ENCODE measurements around the gene PPP4R3A. TPM values are rescaled to one million over a fixed set of nuclear protein-coding genes. Genes with fewer than 3 reads are reported as not detected.

PPP4R3A gene
- total RNA-seq, 4 donors from 2014 or later = 48.3 to 91.9 (median 71.5) TPM

DNA sequence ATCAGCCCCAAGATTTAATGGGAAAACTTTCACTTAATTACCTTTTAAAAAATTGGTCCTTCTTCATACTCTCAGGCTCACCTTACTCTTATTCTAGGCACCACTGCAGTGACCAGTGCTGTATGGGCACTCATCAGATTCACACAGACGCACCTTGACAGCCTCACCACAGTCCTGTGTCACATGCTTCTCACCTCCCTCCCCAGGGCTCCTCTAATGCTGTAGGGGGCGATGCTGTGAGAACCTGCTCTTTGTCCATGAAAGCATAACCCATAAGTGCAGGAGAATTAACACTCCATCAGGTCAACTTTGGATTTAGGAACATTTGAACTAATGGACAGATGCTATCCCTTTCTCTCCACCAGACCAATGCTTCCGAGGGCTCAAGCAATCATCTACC lies 13.9 kb upstream of the PPP4R3A start:
- Histone ChIP-seq H3K4me1 (no peaks in the 10 kb centered on the region), H3K27ac (no peak overlapping the region), H3K27me3 (no peaks in the 10 kb centered on the region), H3K4me3 (no peak overlapping the region), H3K36me3 (no peaks in the 10 kb centered on the region), H3K9me3 (peaks cover 0 to 4% (median 0%) of the 10 kb centered on the region in 3 donors)
- no peak for TF ChIP-seq POLR2A (IDR thresholded peaks at IDR 0.05)
- TF ChIP-seq, protein P1, sequence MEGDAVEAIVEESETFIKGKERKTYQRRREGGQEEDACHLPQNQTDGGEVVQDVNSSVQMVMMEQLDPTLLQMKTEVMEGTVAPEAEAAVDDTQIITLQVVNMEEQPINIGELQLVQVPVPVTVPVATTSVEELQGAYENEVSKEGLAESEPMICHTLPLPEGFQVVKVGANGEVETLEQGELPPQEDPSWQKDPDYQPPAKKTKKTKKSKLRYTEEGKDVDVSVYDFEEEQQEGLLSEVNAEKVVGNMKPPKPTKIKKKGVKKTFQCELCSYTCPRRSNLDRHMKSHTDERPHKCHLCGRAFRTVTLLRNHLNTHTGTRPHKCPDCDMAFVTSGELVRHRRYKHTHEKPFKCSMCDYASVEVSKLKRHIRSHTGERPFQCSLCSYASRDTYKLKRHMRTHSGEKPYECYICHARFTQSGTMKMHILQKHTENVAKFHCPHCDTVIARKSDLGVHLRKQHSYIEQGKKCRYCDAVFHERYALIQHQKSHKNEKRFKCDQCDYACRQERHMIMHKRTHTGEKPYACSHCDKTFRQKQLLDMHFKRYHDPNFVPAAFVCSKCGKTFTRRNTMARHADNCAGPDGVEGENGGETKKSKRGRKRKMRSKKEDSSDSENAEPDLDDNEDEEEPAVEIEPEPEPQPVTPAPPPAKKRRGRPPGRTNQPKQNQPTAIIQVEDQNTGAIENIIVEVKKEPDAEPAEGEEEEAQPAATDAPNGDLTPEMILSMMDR (IDR thresholded peaks at IDR 0.05) = no peak
- no peak for DNase-seq
- WGBS, 2 donors = 86 to 88% methylated on average over 3 of the region's 3 CpGs
- intact Hi-C loops (cut with DNase I) = no loop called here

GRCh38 chr14:91521061-91521640 lies 11.0 kb upstream of the PPP4R3A start:
- no peaks in the 10 kb centered on the region for H3K36me3 ChIP-seq
- peaks cover 0 to 4% (median 0%) of the 10 kb centered on the region in 3 donors for H3K9me3 ChIP-seq
- H3K4me1 ChIP-seq = no peaks in the 10 kb centered on the region
- H3K4me3 ChIP-seq = no peak overlapping the region
- no peaks in the 10 kb centered on the region for H3K27me3 ChIP-seq
- intact Hi-C loops (cut with DNase I) = no loop called here
- TF ChIP-seq, protein P1 (IDR thresholded peaks at IDR 0.05) = no peak
- no peak for TF ChIP-seq POLR2A (IDR thresholded peaks at IDR 0.05)
- no peak overlapping the region for H3K27ac ChIP-seq
- no peak for DNase-seq

DNA sequence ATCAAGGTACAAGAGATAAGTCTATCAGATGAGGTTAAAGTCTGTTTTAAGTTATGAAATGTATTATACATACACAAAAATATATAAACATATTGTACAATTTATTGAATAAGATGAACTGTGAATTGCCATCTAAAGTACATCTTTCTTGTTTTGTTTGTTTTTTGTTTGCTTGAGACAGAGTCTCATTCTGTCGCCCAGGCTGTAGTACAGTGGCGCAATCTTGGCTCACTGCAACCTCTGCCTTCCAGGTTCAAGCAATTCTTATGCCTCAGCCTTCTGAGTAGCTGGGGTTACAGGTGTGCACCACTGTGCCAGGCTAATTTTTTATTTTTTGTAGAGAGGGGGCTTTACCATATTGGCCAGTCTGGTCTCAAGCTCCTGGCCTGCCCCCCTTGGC lies 10.0 kb upstream of the PPP4R3A start:
- no peaks in the 10 kb centered on the region for H3K27me3 ChIP-seq
- 80 to 83% methylated on average over 2 of the region's 2 CpGs for WGBS, 2 donors
- no peak overlapping the region for H3K4me3 ChIP-seq
- H3K36me3 ChIP-seq = no peaks in the 10 kb centered on the region
- peaks cover 0 to 4% (median 0%) of the 10 kb centered on the region in 3 donors for H3K9me3 ChIP-seq
- H3K4me1 ChIP-seq = peaks cover 0 to 3% (median 0%) of the 10 kb centered on the region in 3 donors
- TF ChIP-seq, protein P1 (IDR thresholded peaks at IDR 0.05) = no peak
- no peak for TF ChIP-seq POLR2A (IDR thresholded peaks at IDR 0.05)
- no peak overlapping the region for H3K27ac ChIP-seq
- intact Hi-C loops (cut with DNase I) = no loop called here
- no peak for DNase-seq

DNA sequence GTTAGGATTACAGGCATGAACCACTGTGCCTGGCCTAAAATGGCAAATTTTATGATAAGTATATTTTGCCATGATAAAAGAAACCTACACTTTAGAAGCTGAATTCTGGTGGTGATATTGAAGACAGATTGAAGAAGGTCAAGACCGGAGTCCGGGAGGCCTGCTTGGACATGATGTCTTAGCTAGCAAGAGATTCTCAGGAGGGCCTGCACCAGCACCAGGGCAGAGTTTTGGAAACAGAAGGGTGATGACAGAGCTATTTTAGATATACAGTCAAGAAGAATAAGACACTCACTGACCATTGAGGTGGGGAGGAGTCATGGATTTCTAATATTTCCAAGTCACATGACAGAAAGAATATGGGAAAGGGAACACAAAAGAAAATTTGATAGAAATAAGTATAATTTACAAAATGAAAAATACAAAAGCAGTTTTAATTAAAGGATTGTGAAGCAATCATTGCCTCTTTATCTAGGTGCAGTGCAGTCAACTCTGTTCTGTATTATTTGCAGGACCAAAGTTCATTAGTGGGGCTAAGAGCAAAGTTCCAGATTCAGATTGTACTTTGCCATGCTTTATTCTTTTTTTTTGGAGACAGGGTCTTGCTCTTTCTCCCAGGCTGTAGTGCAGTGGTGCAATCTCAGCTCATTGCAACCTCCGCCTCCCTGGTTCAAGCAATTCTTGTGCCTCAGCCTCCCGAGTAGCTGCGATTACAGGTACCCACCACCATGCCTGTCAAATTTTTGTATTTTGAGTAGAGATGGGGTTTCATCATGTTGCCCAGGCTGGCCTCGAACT lies 9.3 kb upstream of the PPP4R3A start:
- Histone ChIP-seq H3K36me3 (no peaks in the 10 kb centered on the region), H3K27me3 (no peaks in the 10 kb centered on the region), H3K4me3 (no peak overlapping the region), H3K4me1 (peaks cover 0 to 3% (median 0%) of the 10 kb centered on the region in 3 donors), H3K27ac (no peak overlapping the region), H3K9me3 (peaks cover 0 to 4% (median 0%) of the 10 kb centered on the region in 3 donors)
- intact Hi-C loops (cut with DNase I) = no loop called here
- 82 to 90% methylated on average over 6 of the region's 6 CpGs for WGBS, 2 donors
- no peak for TF ChIP-seq POLR2A (IDR thresholded peaks at IDR 0.05)
- TF ChIP-seq, protein P1 (IDR thresholded peaks at IDR 0.05) = no peak
- no peak for DNase-seq

DNA sequence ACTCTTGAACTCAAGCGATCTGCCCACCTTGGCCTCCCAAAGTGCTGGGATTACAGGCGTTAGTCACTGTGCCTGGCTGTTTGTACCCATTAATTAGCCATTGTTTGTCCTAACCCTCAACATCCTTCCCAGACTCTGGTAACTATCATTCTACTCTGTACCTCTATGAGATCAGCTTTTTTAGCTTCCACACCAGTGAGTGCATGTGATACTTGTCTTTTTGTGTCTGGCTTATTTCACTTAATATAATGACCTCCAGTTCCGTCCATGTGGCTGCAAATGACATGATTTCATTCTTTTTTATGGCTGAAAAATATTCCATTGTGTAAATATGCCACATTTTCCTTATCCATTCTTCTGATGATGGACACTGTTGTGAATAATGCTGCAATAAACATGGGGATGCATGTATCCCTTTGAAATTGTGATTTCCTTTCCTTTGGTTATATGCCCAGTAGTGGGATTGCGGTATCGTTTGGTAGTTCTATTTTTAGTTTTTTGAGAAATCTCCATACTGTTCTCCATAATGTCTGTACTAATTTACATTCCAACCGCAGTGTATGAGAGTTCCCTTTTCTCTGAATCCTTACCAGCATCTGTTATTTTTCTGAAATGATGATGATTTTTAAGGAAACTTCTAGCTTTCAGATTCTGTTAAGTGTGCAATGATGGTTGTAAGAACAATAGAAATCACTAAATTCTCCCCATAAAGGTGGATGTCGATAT lies 6.7 kb upstream of the PPP4R3A start:
- no peaks in the 10 kb centered on the region for H3K27me3 ChIP-seq
- peaks cover 0 to 3% (median 0%) of the 10 kb centered on the region in 3 donors for H3K4me1 ChIP-seq
- 56 to 72% methylated on average over 7 of the region's 7 CpGs for WGBS, 2 donors
- peaks cover 0 to 4% (median 0%) of the 10 kb centered on the region in 3 donors for H3K9me3 ChIP-seq
- no peak overlapping the region for H3K4me3 ChIP-seq
- intact Hi-C loops (cut with DNase I) = no loop called here
- TF ChIP-seq, protein P1 (IDR thresholded peaks at IDR 0.05) = no peak
- TF ChIP-seq POLR2A (IDR thresholded peaks at IDR 0.05) = no peak
- H3K27ac ChIP-seq = no peak overlapping the region
- DNase-seq = no peak
- no peaks in the 10 kb centered on the region for H3K36me3 ChIP-seq

Measured in esophagus squamous epithelium (tissue), 5 donors.